ENCODE measurements around the gene DNASE1L3. TPM values are rescaled to one million over a fixed set of nuclear protein-coding genes. Genes with fewer than 3 reads are reported as not detected.

The DNASE1L3 gene
- total and polyA plus RNA-seq, 4 donors: 76.1 to 201 (median 128) TPM

- Histone ChIP-seq H3K9ac (ENCODE audit: low read depth in 1 of 2, low read length in 2 of 2) (no peak overlapping the region), H3K36me3 (ENCODE audit: control insufficient read depth in 4 of 4, insufficient read depth in 3 of 4, low read depth in 1 of 4, low read length in 3 of 4) (no peaks in the 10 kb centered on the region), H3K9me3 (ENCODE audit: control insufficient read depth in 4 of 4, low read length in 3 of 4) (no peaks in the 10 kb centered on the region), H3K4me3 (ENCODE audit: low read depth in 1 of 3, low read length in 3 of 3) (no peak overlapping the region), H3K4me1 (ENCODE audit: control insufficient read depth in 4 of 4, insufficient read depth in 4 of 4, low read length in 3 of 4) (peaks cover 2 to 20% (median 12%) of the 10 kb centered on the region in 4 donors), H3K27me3 (ENCODE audit: control insufficient read depth in 4 of 4, insufficient read depth in 4 of 4, low read length in 3 of 4) (no peaks in the 10 kb centered on the region), H3K27ac (ENCODE audit: low read depth in 1 of 2, low read length in 2 of 2) (peak overlapping the region; percentile 29 to 45)
- no peak for DNase-seq (ENCODE audit: low spot score)
- WGBS: 59% methylated on average over 4 of the region's 4 CpGs
- TF ChIP-seq ZBTB33 (IDR thresholded peaks at IDR 0.05) (no peak), REST (IDR thresholded peaks at IDR 0.05) (peak; percentile 20), FOXA2 (IDR thresholded peaks at IDR 0.05) (peak; percentile 43), RXRA (IDR thresholded peaks at IDR 0.05) (peak; percentile 34 to 52), MAX (IDR thresholded peaks at IDR 0.05) (no peak), NR2F2 (IDR thresholded peaks at IDR 0.05) (no peak), EGR1 (IDR thresholded peaks at IDR 0.05; ENCODE audit: low read depth in 2 of 2) (no peak), YY1 (IDR thresholded peaks at IDR 0.05) (peak; percentile 61), HNF4G (IDR thresholded peaks at IDR 0.05) (no peak), HNF4A (conservative IDR thresholded peaks at IDR 0.05) (peak; percentile 51 to 62), CTCF (IDR thresholded peaks at IDR 0.05; ENCODE audit: low read depth, low read length, missing input control) (no peak), JUND (IDR thresholded peaks at IDR 0.05) (no peak), SP1 (IDR thresholded peaks at IDR 0.05) (peak; percentile 69), TAF1 (conservative IDR thresholded peaks at IDR 0.05) (no peak), RAD21 (IDR thresholded peaks at IDR 0.05) (peak in 1 of 2 donors; percentile 20), GABPA (IDR thresholded peaks at IDR 0.05 in 1 of 2, conservative IDR thresholded peaks at IDR 0.05 in 1 of 2) (no peak), ATF3 (IDR thresholded peaks at IDR 0.05) (no peak), FOXA1 (IDR thresholded peaks at IDR 0.05) (no peak)
Observed at GRCh38 chr3:58205981-58206380, 4.8 kb downstream of the DNASE1L3 start.
